Measurements from ENCODE around the gene SYCP3.

DNA sequence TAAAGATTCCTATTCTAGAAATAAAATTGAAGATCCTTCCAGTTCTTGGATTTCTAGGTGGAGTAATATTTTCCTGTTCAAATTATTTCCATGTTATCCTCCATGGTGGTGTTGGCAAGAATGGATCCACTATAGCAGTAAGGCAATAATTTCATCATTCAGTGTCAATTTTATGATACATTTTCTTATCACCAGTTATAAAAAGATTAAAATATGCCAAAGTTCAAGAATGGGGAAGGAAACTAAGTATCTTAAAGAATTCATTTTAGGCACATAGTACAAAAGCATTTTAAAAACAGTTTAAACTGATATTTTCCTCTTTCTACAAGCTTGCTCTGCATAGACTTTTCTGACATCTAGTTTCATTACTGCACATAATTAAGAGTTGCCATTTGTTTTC, 19.1 kb downstream of the SYCP3 start:
- TF ChIP-seq, protein P1, sequence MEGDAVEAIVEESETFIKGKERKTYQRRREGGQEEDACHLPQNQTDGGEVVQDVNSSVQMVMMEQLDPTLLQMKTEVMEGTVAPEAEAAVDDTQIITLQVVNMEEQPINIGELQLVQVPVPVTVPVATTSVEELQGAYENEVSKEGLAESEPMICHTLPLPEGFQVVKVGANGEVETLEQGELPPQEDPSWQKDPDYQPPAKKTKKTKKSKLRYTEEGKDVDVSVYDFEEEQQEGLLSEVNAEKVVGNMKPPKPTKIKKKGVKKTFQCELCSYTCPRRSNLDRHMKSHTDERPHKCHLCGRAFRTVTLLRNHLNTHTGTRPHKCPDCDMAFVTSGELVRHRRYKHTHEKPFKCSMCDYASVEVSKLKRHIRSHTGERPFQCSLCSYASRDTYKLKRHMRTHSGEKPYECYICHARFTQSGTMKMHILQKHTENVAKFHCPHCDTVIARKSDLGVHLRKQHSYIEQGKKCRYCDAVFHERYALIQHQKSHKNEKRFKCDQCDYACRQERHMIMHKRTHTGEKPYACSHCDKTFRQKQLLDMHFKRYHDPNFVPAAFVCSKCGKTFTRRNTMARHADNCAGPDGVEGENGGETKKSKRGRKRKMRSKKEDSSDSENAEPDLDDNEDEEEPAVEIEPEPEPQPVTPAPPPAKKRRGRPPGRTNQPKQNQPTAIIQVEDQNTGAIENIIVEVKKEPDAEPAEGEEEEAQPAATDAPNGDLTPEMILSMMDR (IDR thresholded peaks at IDR 0.05; ENCODE audit: poor library complexity) = no peak
- TF ChIP-seq EZH2 (IDR thresholded peaks at IDR 0.05; ENCODE audit: borderline replicate concordance) (no peak), EZH2phosphoT487 (IDR thresholded peaks at IDR 0.05; ENCODE audit: low read depth, severe bottlenecking, unreplicated experiment) (no peak)

Data from hepatocyte (in vitro differentiated cells).